Measurements from ENCODE around the gene SFMBT1. TPM values are rescaled to one million over a fixed set of nuclear protein-coding genes. Genes with fewer than 3 reads are reported as not detected.
"Not testable (repeated sequence)": the region's sequence is repeated elsewhere in the genome, so short reads cannot be mapped to it uniquely, and the experiment has no call there.

Gene SFMBT1
- total RNA-seq, 4 donors from 2014 or later = 16.1 to 45.4 (median 23.0) TPM

GRCh38 chr3:53065841-53066480 is 20.1 kb upstream of the SFMBT1 start:
- peak in 1 of 3 donors; percentile 24 for DNase-seq
- Histone ChIP-seq H3K27me3 (no peaks in the 10 kb centered on the region), H3K4me1 (no peaks in the 10 kb centered on the region), H3K4me3 (no peak overlapping the region), H3K36me3 (no peaks in the 10 kb centered on the region), H3K27ac (no peak overlapping the region), H3K9me3 (no peaks in the 10 kb centered on the region)
- TF ChIP-seq, protein P1, sequence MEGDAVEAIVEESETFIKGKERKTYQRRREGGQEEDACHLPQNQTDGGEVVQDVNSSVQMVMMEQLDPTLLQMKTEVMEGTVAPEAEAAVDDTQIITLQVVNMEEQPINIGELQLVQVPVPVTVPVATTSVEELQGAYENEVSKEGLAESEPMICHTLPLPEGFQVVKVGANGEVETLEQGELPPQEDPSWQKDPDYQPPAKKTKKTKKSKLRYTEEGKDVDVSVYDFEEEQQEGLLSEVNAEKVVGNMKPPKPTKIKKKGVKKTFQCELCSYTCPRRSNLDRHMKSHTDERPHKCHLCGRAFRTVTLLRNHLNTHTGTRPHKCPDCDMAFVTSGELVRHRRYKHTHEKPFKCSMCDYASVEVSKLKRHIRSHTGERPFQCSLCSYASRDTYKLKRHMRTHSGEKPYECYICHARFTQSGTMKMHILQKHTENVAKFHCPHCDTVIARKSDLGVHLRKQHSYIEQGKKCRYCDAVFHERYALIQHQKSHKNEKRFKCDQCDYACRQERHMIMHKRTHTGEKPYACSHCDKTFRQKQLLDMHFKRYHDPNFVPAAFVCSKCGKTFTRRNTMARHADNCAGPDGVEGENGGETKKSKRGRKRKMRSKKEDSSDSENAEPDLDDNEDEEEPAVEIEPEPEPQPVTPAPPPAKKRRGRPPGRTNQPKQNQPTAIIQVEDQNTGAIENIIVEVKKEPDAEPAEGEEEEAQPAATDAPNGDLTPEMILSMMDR (IDR thresholded peaks at IDR 0.05) = no peak
- TF ChIP-seq POLR2A (IDR thresholded peaks at IDR 0.05) = no peak

DNA sequence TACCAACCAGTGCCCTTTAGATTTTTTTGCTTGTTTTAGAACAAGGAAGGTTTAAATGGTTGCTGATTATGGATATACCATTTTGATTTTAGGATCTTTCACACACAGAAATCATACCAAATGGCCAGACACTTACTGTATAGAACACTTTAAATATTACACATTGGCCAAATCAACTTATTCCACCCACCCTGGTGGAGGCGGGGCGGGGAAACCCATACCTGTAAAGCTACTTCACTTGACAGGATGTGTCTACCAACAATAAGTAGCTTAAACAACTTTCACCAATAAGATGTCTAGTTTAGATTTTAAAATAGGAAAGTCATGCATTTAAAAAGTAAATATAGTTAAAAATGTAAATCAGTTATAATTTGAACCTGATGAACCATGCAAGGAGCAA is 17.0 kb upstream of the SFMBT1 start:
- Histone ChIP-seq H3K27ac (no peak overlapping the region), H3K9me3 (no peaks in the 10 kb centered on the region), H3K4me1 (no peaks in the 10 kb centered on the region), H3K4me3 (no peak overlapping the region), H3K36me3 (no peaks in the 10 kb centered on the region), H3K27me3 (no peaks in the 10 kb centered on the region)
- no peak for TF ChIP-seq POLR2A (IDR thresholded peaks at IDR 0.05)
- TF ChIP-seq, protein P1 (IDR thresholded peaks at IDR 0.05) = no peak
- no peak for DNase-seq

- Histone ChIP-seq H3K4me1 (no peaks in the 10 kb centered on the region), H3K9me3 (no peaks in the 10 kb centered on the region), H3K4me3 (no peak overlapping the region), H3K36me3 (no peaks in the 10 kb centered on the region), H3K27me3 (no peaks in the 10 kb centered on the region), H3K27ac (no peak overlapping the region)
- TF ChIP-seq POLR2A (IDR thresholded peaks at IDR 0.05) = no peak
- TF ChIP-seq, protein P1 (IDR thresholded peaks at IDR 0.05) = peak in 1 of 6 experiments; percentile 7
- DNase-seq = peak in 1 of 3 donors; percentile 40
Observed at GRCh38 chr3:53056442-53056841, 10.6 kb upstream of the SFMBT1 start.

- not testable (repeated sequence) for H3K27ac ChIP-seq, H3K9me3 ChIP-seq, H3K36me3 ChIP-seq, DNase-seq, H3K27me3 ChIP-seq, H3K4me1 ChIP-seq, H3K4me3 ChIP-seq
Observed at GRCh38 chr3:53054233-53054632, 8.4 kb upstream of the SFMBT1 start.

- Histone ChIP-seq H3K4me1 (peaks cover 0 to 2% (median under 1%) of the 10 kb centered on the region in 4 donors), H3K36me3 (no peaks in the 10 kb centered on the region), H3K9me3 (no peaks in the 10 kb centered on the region), H3K27ac (no peak overlapping the region), H3K27me3 (no peaks in the 10 kb centered on the region), H3K4me3 (no peak overlapping the region)
- TF ChIP-seq, protein P1 (IDR thresholded peaks at IDR 0.05) = no peak
- no peak for TF ChIP-seq POLR2A (IDR thresholded peaks at IDR 0.05)
- no peak for DNase-seq
Observed at GRCh38 chr3:53051929-53052328, 6.1 kb upstream of the SFMBT1 start.

DNA sequence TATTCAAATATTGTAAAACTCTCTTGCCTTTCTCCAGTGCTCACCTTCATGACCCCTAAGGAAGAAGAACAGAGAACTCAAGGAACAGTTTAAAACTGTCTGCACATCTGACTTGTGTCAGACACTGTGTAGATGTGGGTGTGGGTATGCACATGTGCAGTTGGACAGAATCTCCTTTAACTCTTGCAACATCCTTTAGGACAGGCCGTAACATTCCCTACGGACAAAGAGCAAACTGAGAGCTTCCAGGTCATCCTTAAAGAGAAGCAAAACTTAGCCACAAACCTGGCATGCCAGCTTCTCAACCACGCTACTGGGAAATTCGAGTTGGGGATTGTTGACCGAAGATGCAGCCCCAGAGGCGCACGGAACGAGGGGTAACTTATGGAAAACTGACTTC is 4.1 kb upstream of the SFMBT1 start:
- no peak for DNase-seq
- Histone ChIP-seq H3K9me3 (no peaks in the 10 kb centered on the region), H3K27me3 (no peaks in the 10 kb centered on the region), H3K4me3 (no peak overlapping the region), H3K4me1 (peaks cover 0 to 9% (median 4%) of the 10 kb centered on the region in 4 donors), H3K27ac (no peak overlapping the region), H3K36me3 (no peaks in the 10 kb centered on the region)
- TF ChIP-seq, protein P1 (IDR thresholded peaks at IDR 0.05) = no peak
- TF ChIP-seq POLR2A (IDR thresholded peaks at IDR 0.05) = no peak

Measured in Peyer's patch (tissue), 4 donors.